Subcutaneous abdominal adipose tissue (tissue), 5 donors: ENCODE results near the gene CAP1.

ENCODE experiments used
- H3K27ac ChIP-seq: one replicate; pipeline ENCODE4 v1.7.0; 2013; ENCODE audit warnings: low read depth, mild to moderate bottlenecking, inconsistent platforms, low read length, moderate library complexity
- H3K27me3 ChIP-seq, 5 donors: one replicate each; pipeline ENCODE4 v1.7.0; 2013; ENCODE audit warnings: low read length in 5 of 5, inconsistent platforms in 1 of 5; ENCODE audit not compliant: control insufficient read depth in 5 of 5, insufficient read depth in 4 of 5
- H3K36me3 ChIP-seq, 5 donors: one replicate each; pipeline ENCODE4 v1.7.0; 2013; ENCODE audit warnings: low read length in 5 of 5; ENCODE audit not compliant: control insufficient read depth in 5 of 5, insufficient read depth in 5 of 5
- H3K4me1 ChIP-seq, 5 donors: one replicate each; pipeline ENCODE4 v1.7.0; 2013; ENCODE audit warnings: low read length in 5 of 5, mild to moderate bottlenecking in 3 of 5, moderate library complexity in 1 of 5; ENCODE audit not compliant: control insufficient read depth in 5 of 5, insufficient read depth in 5 of 5
- H3K4me3 ChIP-seq, 5 donors: one replicate each; pipeline ENCODE4 v1.7.0; 2013; ENCODE audit warnings: low read length in 5 of 5, low read depth in 1 of 5
- H3K9ac ChIP-seq, 5 donors: one replicate each; pipeline ENCODE4 v1.7.0; 2013; ENCODE audit warnings: low read length in 5 of 5, mild to moderate bottlenecking in 4 of 5, moderate library complexity in 3 of 5
- H3K9me3 ChIP-seq, 5 donors: one replicate each; pipeline ENCODE4 v1.7.0; 2013; ENCODE audit warnings: low read length in 5 of 5; ENCODE audit not compliant: control insufficient read depth in 5 of 5
- donor health status: healthy.
- donor health status: healthy.
- donor health status: healthy.
- donor health status: healthy.
- donor health status: healthy.

Gene CAP1

GRCh38 chr1:40057310-40058030, 16.9 kb downstream of the CAP1 start:
- Histone ChIP-seq H3K9me3 (no peaks in the 10 kb centered on the region), H3K4me1 (peaks cover 3 to 74% (median 43%) of the 10 kb centered on the region in 5 donors), H3K27me3 (no peaks in the 10 kb centered on the region), H3K27ac (peak overlapping the region; percentile 58), H3K9ac (no peak overlapping the region), H3K4me3 (no peak overlapping the region), H3K36me3 (peaks cover 28 to 41% (median 34%) of the 10 kb centered on the region in 5 donors)

GRCh38 chr1:40058097-40058452, 17.5 kb downstream of the CAP1 start:
- peaks cover 3 to 76% (median 43%) of the 10 kb centered on the region in 5 donors for H3K4me1 ChIP-seq
- H3K9me3 ChIP-seq, result no peaks in the 10 kb centered on the region
- H3K9ac ChIP-seq, result no peak overlapping the region
- H3K36me3 ChIP-seq, result peaks cover 28 to 46% (median 39%) of the 10 kb centered on the region in 5 donors
- no peak overlapping the region for H3K4me3 ChIP-seq
- H3K27me3 ChIP-seq, result no peaks in the 10 kb centered on the region
- H3K27ac ChIP-seq, result peak overlapping the region; percentile 58

GRCh38 chr1:40058453-40059337, 18.2 kb downstream of the CAP1 start:
- no peak overlapping the region for H3K9ac ChIP-seq
- H3K36me3 ChIP-seq, result peaks cover 29 to 51% (median 44%) of the 10 kb centered on the region in 5 donors
- H3K4me3 ChIP-seq, result peak overlapping the region in 1 of 5 donors; percentile 11
- H3K4me1 ChIP-seq, result peaks cover 3 to 76% (median 47%) of the 10 kb centered on the region in 5 donors
- peak overlapping the region; percentile 58 for H3K27ac ChIP-seq
- no peaks in the 10 kb centered on the region for H3K9me3 ChIP-seq
- H3K27me3 ChIP-seq, result no peaks in the 10 kb centered on the region

GRCh38 chr1:40059338-40059959, 18.9 kb downstream of the CAP1 start:
- Histone ChIP-seq H3K9me3 (no peaks in the 10 kb centered on the region), H3K27me3 (no peaks in the 10 kb centered on the region), H3K4me1 (peaks cover 3 to 76% (median 53%) of the 10 kb centered on the region in 5 donors), H3K4me3 (peak overlapping the region in 2 of 5 donors; percentile 3 to 11), H3K27ac (peak overlapping the region; percentile 58), H3K36me3 (peaks cover 35 to 59% (median 52%) of the 10 kb centered on the region in 5 donors), H3K9ac (no peak overlapping the region)

- peaks cover 40 to 66% (median 59%) of the 10 kb centered on the region in 5 donors for H3K36me3 ChIP-seq
- no peak overlapping the region for H3K9ac ChIP-seq
- H3K4me1 ChIP-seq, result peaks cover 3 to 74% (median 48%) of the 10 kb centered on the region in 5 donors
- no peaks in the 10 kb centered on the region for H3K27me3 ChIP-seq
- H3K9me3 ChIP-seq, result no peaks in the 10 kb centered on the region
- peak overlapping the region in 1 of 5 donors; percentile 3 for H3K4me3 ChIP-seq
- H3K27ac ChIP-seq, result peak overlapping the region; percentile 58
Measured at GRCh38 chr1:40059960-40060750, 19.6 kb downstream of the CAP1 start.

GRCh38 chr1:40064797-40065499, 24.4 kb downstream of the CAP1 start:
- Histone ChIP-seq H3K9me3 (no peaks in the 10 kb centered on the region), H3K4me3 (no peak overlapping the region), H3K36me3 (peaks cover 56 to 98% (median 95%) of the 10 kb centered on the region in 5 donors), H3K27me3 (no peaks in the 10 kb centered on the region), H3K9ac (no peak overlapping the region), H3K27ac (peak overlapping the region; percentile 12), H3K4me1 (peaks cover 0 to 48% (median 22%) of the 10 kb centered on the region in 5 donors)

GRCh38 chr1:40067023-40067422, 26.5 kb downstream of the CAP1 start:
- Histone ChIP-seq H3K9ac (peak overlapping the region in 1 of 5 donors; percentile 4), H3K4me1 (peaks cover 0 to 30% (median 10%) of the 10 kb centered on the region in 5 donors), H3K27ac (no peak overlapping the region), H3K4me3 (no peak overlapping the region), H3K9me3 (no peaks in the 10 kb centered on the region), H3K36me3 (peaks cover 59 to 98% (median 98%) of the 10 kb centered on the region in 5 donors), H3K27me3 (no peaks in the 10 kb centered on the region)

GRCh38 chr1:40067851-40068250, 27.3 kb downstream of the CAP1 start:
- Histone ChIP-seq H3K27me3 (no peaks in the 10 kb centered on the region), H3K27ac (no peak overlapping the region), H3K9me3 (no peaks in the 10 kb centered on the region), H3K36me3 (peaks cover 66 to 99% (median 97%) of the 10 kb centered on the region in 5 donors), H3K4me1 (peaks cover 0 to 30% (median 10%) of the 10 kb centered on the region in 5 donors), H3K4me3 (no peak overlapping the region), H3K9ac (no peak overlapping the region)

GRCh38 chr1:40072142-40072541, 31.6 kb downstream of the CAP1 start:
- H3K27ac ChIP-seq, result no peak overlapping the region
- H3K36me3 ChIP-seq, result peaks cover 47 to 77% (median 69%) of the 10 kb centered on the region in 5 donors
- no peaks in the 10 kb centered on the region for H3K9me3 ChIP-seq
- H3K4me3 ChIP-seq, result no peak overlapping the region
- H3K9ac ChIP-seq, result no peak overlapping the region
- H3K27me3 ChIP-seq, result no peaks in the 10 kb centered on the region
- H3K4me1 ChIP-seq, result peaks cover 0 to 11% (median 6%) of the 10 kb centered on the region in 5 donors
